IPS DF 6.9 (cell line): ENCODE results near the gene KRTAP10-8.

ENCODE experiments used
- DNase-seq: peaks from one replicate; pipeline ENCODE4 v3.0.0-alpha.2; 2013; ENCODE audit warnings: low read depth, low spot score
- H3K27ac ChIP-seq: one replicate; pipeline ENCODE4 v1.5.1; 2013; ENCODE audit warnings: low read length, control low read depth
- H3K27me3 ChIP-seq: 2 replicates; pipeline ENCODE4 v1.6.1; 2013; ENCODE audit warnings: mild to moderate bottlenecking, low read length; ENCODE audit not compliant: control insufficient read depth, insufficient read depth
- H3K36me3 ChIP-seq: 2 replicates; pipeline ENCODE4 v1.6.1; 2013; ENCODE audit warnings: low read length; ENCODE audit not compliant: control insufficient read depth, insufficient read depth
- H3K4me1 ChIP-seq: 2 replicates; pipeline ENCODE4 v1.6.1; 2013; ENCODE audit warnings: low read length; ENCODE audit not compliant: control insufficient read depth, insufficient read depth
- H3K4me3 ChIP-seq: 2 replicates; pipeline ENCODE4 v1.5.1; 2013; ENCODE audit warnings: mild to moderate bottlenecking, low read length
- H3K9me3 ChIP-seq: 2 replicates; pipeline ENCODE4 v1.6.1; 2013; ENCODE audit warnings: low read length, inconsistent platforms; ENCODE audit not compliant: control insufficient read depth, insufficient read depth
- WGBS: extraction: QIAGEN DNeasy Blood & Tissue Kit; methylation state at CpG from one replicate; pipeline ENCODE4 v1.1.7; 2013; ENCODE audit warnings: mixed read lengths, missing lambda C conversion rate; ENCODE audit not compliant: insufficient read length, insufficient coverage; 5-methylcytosine and 5-hydroxymethylcytosine counted together

KRTAP10-8 gene

DNA sequence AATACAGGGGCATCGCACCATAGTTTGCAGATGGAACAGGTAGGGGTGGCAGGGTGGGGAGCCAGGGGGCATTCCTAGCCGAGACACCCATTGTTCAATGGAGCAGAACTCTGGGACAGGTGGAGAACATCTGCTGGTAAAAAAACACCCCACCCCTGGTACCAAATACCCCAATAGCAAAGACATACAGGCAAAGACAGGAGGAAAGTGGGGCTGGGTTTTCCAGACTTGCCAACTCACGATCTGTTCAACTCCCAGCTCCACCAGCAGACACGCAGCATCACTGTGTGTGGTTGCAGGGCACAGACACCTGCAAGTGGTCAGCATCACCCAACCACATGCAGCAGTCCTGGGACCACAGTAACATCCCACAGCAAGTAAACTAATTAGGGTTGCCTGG lies 328 bp upstream of the KRTAP10-8 start:
- no peak overlapping the region for H3K4me3 ChIP-seq
- H3K36me3 ChIP-seq = no peaks in the 10 kb centered on the region
- DNase-seq = no peak
- no peaks in the 10 kb centered on the region for H3K27me3 ChIP-seq
- H3K4me1 ChIP-seq = no peaks in the 10 kb centered on the region
- H3K9me3 ChIP-seq = no peaks in the 10 kb centered on the region
- WGBS = no CpG with 5 or more reads among the region's 4 CpGs
- H3K27ac ChIP-seq = no peak overlapping the region

DNA sequence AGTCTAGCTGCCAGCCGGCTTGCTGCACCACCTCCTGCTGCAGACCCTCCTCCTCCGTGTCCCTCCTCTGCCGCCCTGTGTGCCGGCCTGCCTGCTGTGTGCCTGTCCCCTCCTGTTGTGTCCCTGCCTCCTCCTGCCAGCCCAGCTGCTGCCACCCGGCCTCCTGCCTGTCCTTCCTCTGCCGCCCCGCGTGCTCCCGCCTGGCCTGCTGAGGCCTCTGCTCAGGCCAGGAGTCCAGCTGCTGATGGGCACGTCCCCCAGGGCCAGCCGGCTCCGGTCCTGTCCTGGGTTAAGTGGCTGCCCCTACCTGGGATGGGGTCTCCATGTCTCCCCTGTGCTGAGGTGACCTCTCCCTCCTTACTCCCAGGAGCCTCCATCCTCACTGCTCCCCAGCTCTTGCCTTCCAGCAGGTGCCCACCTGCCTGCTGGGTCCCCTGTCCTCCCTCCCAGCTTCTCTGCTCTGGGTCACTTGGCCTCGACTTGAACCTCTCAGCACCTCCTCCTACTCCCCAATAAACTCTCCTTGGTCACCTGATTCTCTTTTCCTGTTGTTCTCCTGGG lies 870 bp downstream of the KRTAP10-8 start:
- Histone ChIP-seq H3K4me3 (no peak overlapping the region), H3K9me3 (no peaks in the 10 kb centered on the region), H3K36me3 (no peaks in the 10 kb centered on the region), H3K4me1 (no peaks in the 10 kb centered on the region; the same call in 1 of the 2 replicates), H3K27ac (no peak overlapping the region), H3K27me3 (no peaks in the 10 kb centered on the region)
- no peak for DNase-seq
- WGBS = no CpG with 5 or more reads among the region's 13 CpGs

DNA sequence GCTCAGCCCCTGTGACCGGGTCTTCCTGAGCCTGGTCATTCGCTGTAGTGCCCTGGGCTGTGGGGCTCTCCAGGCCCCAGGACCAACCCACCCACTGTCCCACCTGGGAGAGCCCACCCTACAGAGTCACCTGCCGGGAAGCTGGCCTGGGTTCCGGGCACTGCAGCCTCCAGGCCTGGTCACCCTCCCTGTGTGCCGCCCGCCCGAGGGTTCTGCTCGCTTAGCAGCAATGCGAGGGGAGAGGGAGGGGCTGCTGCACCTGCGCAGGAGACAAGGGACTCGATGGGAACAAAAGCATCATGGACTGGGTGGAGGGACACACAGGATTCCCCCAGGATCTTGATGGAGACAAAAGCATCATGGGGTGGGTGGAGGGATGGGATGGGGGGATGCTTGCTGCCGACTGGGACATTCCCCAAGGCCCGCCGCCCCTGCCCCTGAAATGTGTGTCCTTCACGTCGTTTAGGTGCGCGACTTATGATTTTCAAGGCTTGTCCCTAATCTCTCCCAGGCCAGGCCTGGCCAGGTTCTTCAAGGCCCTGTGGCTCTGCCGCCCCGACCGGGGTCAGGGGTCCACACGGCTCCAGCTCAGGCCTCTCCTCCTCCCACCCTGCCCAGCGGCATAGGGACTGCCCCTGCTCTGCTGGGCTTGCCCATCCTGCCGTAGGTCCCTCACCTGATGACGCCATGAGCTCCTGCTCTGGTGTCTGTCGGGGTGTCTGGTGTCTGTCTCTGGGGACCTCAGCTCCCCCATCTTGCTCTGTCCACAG lies 1.7 kb downstream of the KRTAP10-8 start:
- no CpG with 5 or more reads among the region's 26 CpGs for WGBS
- H3K9me3 ChIP-seq = no peaks in the 10 kb centered on the region

DNA sequence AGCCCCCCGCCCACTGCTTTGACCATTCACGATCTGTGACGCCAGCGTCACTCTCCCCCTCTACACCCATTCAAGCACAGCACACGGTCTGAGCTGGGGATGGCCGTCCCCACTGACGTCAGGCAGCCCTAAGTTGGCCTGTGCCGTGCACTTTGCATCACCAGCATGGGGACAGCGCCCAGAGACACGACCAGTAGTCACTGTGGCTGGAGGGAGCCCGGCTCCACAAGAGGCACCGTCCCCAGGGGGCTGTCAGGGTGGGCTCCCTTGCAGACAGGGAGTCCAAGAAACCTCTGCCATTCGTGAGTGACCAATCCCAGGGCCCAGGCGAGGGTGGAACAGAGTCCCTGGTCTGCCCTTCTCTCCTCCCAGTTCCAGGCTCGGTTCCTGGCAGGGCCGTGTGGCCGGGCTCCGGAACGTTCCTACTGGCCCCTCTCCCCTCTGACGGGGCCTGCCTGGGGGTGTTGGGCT lies 2.3 kb downstream of the KRTAP10-8 start:
- H3K9me3 ChIP-seq = no peaks in the 10 kb centered on the region
- WGBS = no CpG with 5 or more reads among the region's 20 CpGs
- no peak overlapping the region for H3K27ac ChIP-seq
- H3K36me3 ChIP-seq = no peaks in the 10 kb centered on the region
- no peak for DNase-seq
- no peaks in the 10 kb centered on the region; the same call in 1 of the 2 replicates for H3K4me1 ChIP-seq
- no peak overlapping the region for H3K4me3 ChIP-seq
- H3K27me3 ChIP-seq = no peaks in the 10 kb centered on the region

More for the DNA sequence above, 1.7 kb downstream of the KRTAP10-8 start:
- no peak overlapping the region for H3K4me3 ChIP-seq
- no peaks in the 10 kb centered on the region; the same call in 1 of the 2 replicates for H3K4me1 ChIP-seq
- H3K36me3 ChIP-seq = no peaks in the 10 kb centered on the region
- DNase-seq = no peak
- H3K27ac ChIP-seq = no peak overlapping the region
- H3K27me3 ChIP-seq = no peaks in the 10 kb centered on the region

DNA sequence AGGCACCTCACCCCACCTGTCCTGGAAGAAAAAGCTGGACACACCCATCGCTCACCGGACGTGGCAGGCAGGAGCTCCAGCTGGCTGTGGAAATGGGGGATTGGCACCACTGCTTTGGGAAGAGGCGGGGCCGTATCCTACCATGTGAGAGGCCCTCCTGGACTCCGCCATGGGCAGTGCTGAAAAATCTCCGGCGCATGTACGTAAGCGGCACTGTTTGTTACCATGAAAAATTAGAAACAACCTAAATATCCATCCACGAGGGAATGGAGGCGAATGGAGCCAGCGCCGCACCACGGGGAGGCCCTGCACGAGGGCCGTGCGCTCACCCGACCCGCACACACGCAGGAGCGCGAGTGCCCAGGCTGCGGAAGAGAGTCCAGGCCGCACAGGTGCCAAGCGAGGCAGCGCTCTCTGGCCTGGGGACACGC lies 3.1 kb downstream of the KRTAP10-8 start:
- Histone ChIP-seq H3K4me1 (no peaks in the 10 kb centered on the region; the same call in 1 of the 2 replicates), H3K4me3 (no peak overlapping the region), H3K36me3 (no peaks in the 10 kb centered on the region), H3K27ac (no peak overlapping the region), H3K27me3 (no peaks in the 10 kb centered on the region), H3K9me3 (no peaks in the 10 kb centered on the region)
- DNase-seq = no peak
- no CpG with 5 or more reads among the region's 28 CpGs for WGBS

DNA sequence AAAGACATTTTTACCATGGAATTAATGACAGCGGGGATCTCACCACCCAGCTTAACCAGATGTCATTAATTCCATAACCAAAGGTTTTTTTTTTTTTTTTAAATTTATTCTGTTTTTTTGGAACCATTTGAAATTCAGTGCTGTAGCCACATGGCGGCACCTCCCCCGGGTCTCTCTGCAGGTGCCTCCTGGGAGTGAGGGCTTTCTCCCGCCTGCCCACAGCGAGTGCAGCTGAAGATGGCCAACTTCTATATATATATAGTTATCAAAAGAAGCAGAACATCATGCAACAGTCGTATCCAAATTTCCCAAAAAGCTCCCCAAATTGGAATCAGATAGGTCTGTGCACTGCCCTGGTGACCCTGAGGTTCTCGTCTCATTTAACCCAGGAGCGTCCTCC lies 3.6 kb downstream of the KRTAP10-8 start:
- Histone ChIP-seq H3K27ac (no peak overlapping the region), H3K4me1 (no peaks in the 10 kb centered on the region; the same call in 1 of the 2 replicates), H3K27me3 (no peaks in the 10 kb centered on the region), H3K9me3 (no peaks in the 10 kb centered on the region), H3K4me3 (no peak overlapping the region), H3K36me3 (no peaks in the 10 kb centered on the region)
- WGBS = no CpG with 5 or more reads among the region's 8 CpGs
- no peak for DNase-seq

DNA sequence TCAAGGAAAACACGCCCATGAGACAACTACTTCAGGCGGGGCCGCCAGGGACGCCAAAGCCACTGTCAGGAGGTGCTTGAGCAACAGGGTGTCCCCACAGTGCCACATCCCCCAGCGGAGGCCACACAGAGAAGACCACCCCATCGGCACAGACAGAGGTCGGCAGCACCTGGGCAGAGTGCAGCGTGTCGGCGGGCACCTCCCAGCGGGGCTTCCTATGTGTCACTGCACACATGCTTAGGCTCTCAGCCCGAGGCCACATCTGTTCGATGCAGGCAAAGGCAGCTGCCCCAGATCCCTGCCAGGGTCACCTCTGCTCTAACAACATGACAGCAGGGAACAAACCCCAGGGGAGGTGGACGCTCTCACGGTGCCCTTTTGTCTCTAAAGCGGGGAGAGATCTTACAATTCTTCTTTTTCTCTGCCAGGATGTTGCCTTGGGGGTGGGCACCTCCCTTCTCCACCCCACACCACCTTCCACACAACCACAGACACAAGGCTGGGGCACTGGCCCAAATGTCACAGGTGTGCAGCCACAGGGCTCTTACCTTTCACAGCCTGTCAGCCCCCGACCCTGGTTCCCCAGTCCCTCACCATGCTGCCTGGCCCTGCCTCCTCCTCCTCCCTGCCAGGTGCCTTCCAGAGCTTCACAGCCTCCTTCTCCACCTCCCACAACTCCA lies 4.2 kb downstream of the KRTAP10-8 start:
- WGBS = no CpG with 5 or more reads among the region's 17 CpGs
- Histone ChIP-seq H3K27ac (no peak overlapping the region), H3K4me3 (no peak overlapping the region), H3K4me1 (no peaks in the 10 kb centered on the region; the same call in 1 of the 2 replicates), H3K9me3 (no peaks in the 10 kb centered on the region), H3K27me3 (no peaks in the 10 kb centered on the region), H3K36me3 (no peaks in the 10 kb centered on the region)
- DNase-seq = no peak

DNA sequence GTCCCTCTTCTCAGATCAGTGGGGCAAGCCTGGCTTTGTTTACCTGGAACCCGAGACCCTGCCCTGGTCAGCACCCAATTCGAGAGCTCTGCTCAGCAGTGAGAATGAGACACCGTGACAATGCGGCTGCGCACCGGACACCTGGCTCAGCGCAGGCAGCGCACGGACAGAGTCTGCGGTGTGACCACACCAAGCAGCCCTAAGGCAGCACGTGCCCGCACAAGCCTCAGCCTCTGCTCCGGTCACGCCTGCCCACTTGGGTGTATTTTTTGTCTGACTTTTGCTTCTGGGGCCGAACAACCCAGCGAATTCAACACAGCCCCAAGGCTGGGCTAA lies 4.7 kb downstream of the KRTAP10-8 start:
- Histone ChIP-seq H3K4me3 (no peak overlapping the region), H3K27me3 (no peaks in the 10 kb centered on the region), H3K36me3 (no peaks in the 10 kb centered on the region), H3K27ac (no peak overlapping the region), H3K4me1 (no peaks in the 10 kb centered on the region; the same call in 1 of the 2 replicates), H3K9me3 (no peaks in the 10 kb centered on the region)
- WGBS = no CpG with 5 or more reads among the region's 16 CpGs
- no peak for DNase-seq

DNA sequence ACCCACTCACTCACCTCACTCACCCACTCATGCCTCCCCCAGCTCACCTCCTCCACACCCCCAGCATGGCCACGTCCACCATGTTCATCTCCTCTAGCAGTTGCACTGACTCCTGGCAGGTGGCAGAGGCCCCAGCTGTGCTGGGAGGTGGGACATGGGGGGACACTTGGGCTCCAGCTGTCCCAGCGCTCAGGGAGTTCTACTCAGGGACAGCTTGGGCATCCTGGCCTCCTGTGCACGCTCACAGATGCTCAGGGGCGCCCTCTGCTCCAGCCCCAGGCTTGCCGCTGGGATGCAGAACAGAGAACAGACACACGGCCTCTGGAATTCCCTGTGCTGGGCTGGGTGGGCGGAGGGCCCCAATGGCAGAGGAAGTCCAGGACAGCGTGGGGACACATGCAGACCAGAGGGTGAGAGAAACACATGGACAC lies 5.2 kb downstream of the KRTAP10-8 start:
- Histone ChIP-seq H3K9me3 (no peaks in the 10 kb centered on the region), H3K27me3 (no peaks in the 10 kb centered on the region), H3K36me3 (no peaks in the 10 kb centered on the region), H3K27ac (no peak overlapping the region), H3K4me3 (no peak overlapping the region), H3K4me1 (no peaks in the 10 kb centered on the region; the same call in 1 of the 2 replicates)
- WGBS = no CpG with 5 or more reads among the region's 8 CpGs
- no peak for DNase-seq

DNA sequence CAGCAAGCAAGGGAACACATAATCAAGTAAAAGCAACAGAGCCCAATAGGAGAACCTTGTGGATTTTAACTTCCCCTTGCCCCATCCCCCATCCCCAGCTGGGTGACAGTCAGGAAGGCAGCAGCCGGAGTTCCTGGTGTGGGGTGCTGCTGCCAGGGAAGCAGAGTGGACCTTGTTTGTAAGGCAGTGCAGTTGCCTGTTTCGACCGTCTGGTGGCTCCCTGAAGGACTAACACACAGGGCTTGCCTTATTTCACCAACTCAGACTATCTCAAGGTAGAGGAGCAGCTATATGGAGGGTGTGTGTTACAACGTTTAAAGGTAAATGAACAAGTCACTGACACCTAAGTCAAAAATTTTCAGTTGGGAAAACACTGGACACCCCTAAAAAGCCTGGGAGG lies 6.6 kb downstream of the KRTAP10-8 start:
- no peak for DNase-seq
- H3K27me3 ChIP-seq = no peaks in the 10 kb centered on the region
- no peak overlapping the region for H3K4me3 ChIP-seq
- H3K4me1 ChIP-seq = no peaks in the 10 kb centered on the region; the same call in 1 of the 2 replicates
- H3K9me3 ChIP-seq = 0 out of 2 replicates have a peak, but pooled peaks cover 2% of the 10 kb centered on the region
- WGBS = no CpG with 5 or more reads among the region's 4 CpGs
- no peak overlapping the region for H3K27ac ChIP-seq
- H3K36me3 ChIP-seq = no peaks in the 10 kb centered on the region
